OCI-LY3 (cell line): ENCODE measurements around the gene NEU4.

Experiments used
- CTCF ChIP-seq: fragments of 200-600, 300-600 bp; sonication (generic); IDR thresholded peaks from 2 replicates; pipeline ENCODE4 v1.5.1; 2014; ENCODE audit warnings: antibody characterized with exemption, low read length, low read depth
- EZH2phosphoT487 ChIP-seq: fragments of 200-600 bp; shearing (Covaris generic); IDR thresholded peaks from 2 replicates; pipeline ENCODE4 v1.6.1; 2018; ENCODE audit warnings: antibody characterized with exemption, mixed run types, low read depth

GRCh38 chr2:241768850-241769249, 40.1 kb upstream of the NEU4 start:
- TF ChIP-seq CTCF (no peak), EZH2phosphoT487 (no peak)
